Measurements from ENCODE around the gene FSIP1.

The FSIP1 gene

GRCh38 chr15:39781967-39782302 is 706 bp downstream of the FSIP1 start:
- TF ChIP-seq CTCF (IDR thresholded peaks at IDR 0.05), result no peak
- H3K4me3 ChIP-seq, result peak overlapping the region; percentile 93
- DNase-seq (ENCODE audit: low spot score), result no peak
- peak overlapping the region in 1 of 2 donors; percentile 90 for H3K27ac ChIP-seq

GRCh38 chr15:39781147-39781966 is 1.3 kb downstream of the FSIP1 start:
- H3K27ac ChIP-seq, result no peak overlapping the region
- TF ChIP-seq CTCF (IDR thresholded peaks at IDR 0.05), result no peak
- H3K4me3 ChIP-seq, result peak overlapping the region; percentile 93
- no peak for DNase-seq (ENCODE audit: low spot score)

GRCh38 chr15:39778021-39778420 is 4.6 kb downstream of the FSIP1 start:
- no peak overlapping the region for H3K27ac ChIP-seq
- no peak overlapping the region for H3K4me3 ChIP-seq
- TF ChIP-seq CTCF (IDR thresholded peaks at IDR 0.05), result no peak
- no peak for DNase-seq (ENCODE audit: low spot score)

GRCh38 chr15:39777496-39777895 is 5.1 kb downstream of the FSIP1 start:
- no peak overlapping the region for H3K27ac ChIP-seq
- TF ChIP-seq CTCF (IDR thresholded peaks at IDR 0.05), result no peak

GRCh38 chr15:39776068-39776467 is 6.6 kb downstream of the FSIP1 start:
- no peak for TF ChIP-seq CTCF (IDR thresholded peaks at IDR 0.05)
- Histone ChIP-seq H3K27ac (no peak overlapping the region), H3K4me3 (no peak overlapping the region)
- no peak for DNase-seq (ENCODE audit: low spot score)

More at GRCh38 chr15:39777496-39777895, 5.1 kb downstream of the FSIP1 start:
- H3K4me3 ChIP-seq, result no peak overlapping the region
- no peak for DNase-seq (ENCODE audit: low spot score)

- H3K4me3 ChIP-seq, result no peak overlapping the region
- no peak for DNase-seq (ENCODE audit: low spot score)
- no peak overlapping the region for H3K27ac ChIP-seq
- TF ChIP-seq CTCF (IDR thresholded peaks at IDR 0.05), result no peak
Measured at GRCh38 chr15:39774688-39775267, 7.9 kb downstream of the FSIP1 start.

Measured in coronary artery (tissue), 2 donors.